ENCODE results near the gene EML6. TPM values are rescaled to one million over a fixed set of nuclear protein-coding genes. Genes with fewer than 3 reads are reported as not detected.

The EML6 gene
- polyA plus RNA-seq, 1 donor from 2014 or later: 3.8 TPM

- Mint-ChIP-seq H3K36me3 (no peaks in the 10 kb centered on the region), H3K4me1 (peaks cover 5 to 26% (median 8%) of the 10 kb centered on the region in 3 donors), H3K4me3 (peak overlapping the region; percentile 96 to 99 (median 96)), H3K27ac (peak overlapping the region in 1 of 3 donors; percentile 88), H3K9me3 (peaks cover 0 to 1% (median 0%) of the 10 kb centered on the region in 3 donors), H3K27me3 (peaks cover 3% of the 10 kb centered on the region)
Observed at GRCh38 chr2:54722641-54723040, 821 bp upstream of the EML6 start.

- peaks cover 1% of the 10 kb centered on the region for H3K36me3 Mint-ChIP-seq
- H3K4me1 Mint-ChIP-seq: peaks cover 5 to 26% (median 8%) of the 10 kb centered on the region in 3 donors
- H3K4me3 Mint-ChIP-seq: peak overlapping the region; percentile 96 to 99 (median 96)
- peaks cover under 1% of the 10 kb centered on the region for H3K27me3 Mint-ChIP-seq
- peaks cover 0 to 1% (median 0%) of the 10 kb centered on the region in 3 donors for H3K9me3 Mint-ChIP-seq
- H3K27ac Mint-ChIP-seq: peak overlapping the region; percentile 50 to 76 (median 72)
Observed at GRCh38 chr2:54723996-54724559, 616 bp downstream of the EML6 start.

GRCh38 chr2:54724560-54725342, 1.3 kb downstream of the EML6 start:
- Mint-ChIP-seq H3K27ac (peak overlapping the region in 2 of 3 donors; percentile 64 to 72), H3K27me3 (no peaks in the 10 kb centered on the region), H3K9me3 (peaks cover 0 to 1% (median 0%) of the 10 kb centered on the region in 3 donors), H3K4me3 (peak overlapping the region; percentile 96 to 99 (median 96)), H3K36me3 (peaks cover 4% of the 10 kb centered on the region), H3K4me1 (peaks cover 5 to 26% (median 8%) of the 10 kb centered on the region in 3 donors)

GRCh38 chr2:54725343-54726099, 2.1 kb downstream of the EML6 start:
- peaks cover 5 to 26% (median 8%) of the 10 kb centered on the region in 3 donors for H3K4me1 Mint-ChIP-seq
- H3K27ac Mint-ChIP-seq: peak overlapping the region in 1 of 3 donors; percentile 64
- peaks cover 0 to 1% (median 0%) of the 10 kb centered on the region in 3 donors for H3K9me3 Mint-ChIP-seq
- no peaks in the 10 kb centered on the region for H3K27me3 Mint-ChIP-seq
- peak overlapping the region; percentile 81 to 96 (median 94) for H3K4me3 Mint-ChIP-seq
- peaks cover 4% of the 10 kb centered on the region for H3K36me3 Mint-ChIP-seq

GRCh38 chr2:54726431-54726830, 3.0 kb downstream of the EML6 start:
- peaks cover 4% of the 10 kb centered on the region for H3K36me3 Mint-ChIP-seq
- H3K9me3 Mint-ChIP-seq: peaks cover 0 to 1% (median 0%) of the 10 kb centered on the region in 3 donors
- peak overlapping the region in 3 of 4 donors; percentile 53 to 96 (median 55) for H3K4me3 Mint-ChIP-seq
- H3K27me3 Mint-ChIP-seq: no peaks in the 10 kb centered on the region
- no peak overlapping the region for H3K27ac Mint-ChIP-seq
- H3K4me1 Mint-ChIP-seq: peaks cover 5 to 26% (median 8%) of the 10 kb centered on the region in 3 donors

GRCh38 chr2:54726940-54727339, 3.5 kb downstream of the EML6 start:
- Mint-ChIP-seq H3K4me1 (peaks cover 5 to 26% (median 8%) of the 10 kb centered on the region in 3 donors), H3K36me3 (peaks cover 4% of the 10 kb centered on the region), H3K9me3 (peaks cover 0 to 3% (median 1%) of the 10 kb centered on the region in 3 donors), H3K4me3 (peak overlapping the region in 1 of 4 donors; percentile 96), H3K27me3 (no peaks in the 10 kb centered on the region), H3K27ac (no peak overlapping the region)

GRCh38 chr2:54728669-54729120, 5.2 kb downstream of the EML6 start:
- H3K4me3 Mint-ChIP-seq: no peak overlapping the region
- peaks cover 4% of the 10 kb centered on the region for H3K36me3 Mint-ChIP-seq
- H3K27me3 Mint-ChIP-seq: no peaks in the 10 kb centered on the region
- peaks cover 0 to 3% (median 0%) of the 10 kb centered on the region in 3 donors for H3K9me3 Mint-ChIP-seq
- H3K4me1 Mint-ChIP-seq: peaks cover 5 to 23% (median 6%) of the 10 kb centered on the region in 3 donors
- no peak overlapping the region for H3K27ac Mint-ChIP-seq

- H3K9me3 Mint-ChIP-seq: peaks cover 0 to 3% (median 0%) of the 10 kb centered on the region in 3 donors
- H3K36me3 Mint-ChIP-seq: peaks cover 2% of the 10 kb centered on the region
- H3K4me1 Mint-ChIP-seq: peaks cover 0 to 14% (median 3%) of the 10 kb centered on the region in 3 donors
- H3K27ac Mint-ChIP-seq: no peak overlapping the region
- H3K27me3 Mint-ChIP-seq: no peaks in the 10 kb centered on the region
- no peak overlapping the region for H3K4me3 Mint-ChIP-seq
Observed at GRCh38 chr2:54735636-54736035, 12.2 kb downstream of the EML6 start.

- Mint-ChIP-seq H3K4me1 (peaks cover 0 to 14% (median 3%) of the 10 kb centered on the region in 3 donors), H3K36me3 (peaks cover 2% of the 10 kb centered on the region), H3K27me3 (peaks cover 5% of the 10 kb centered on the region), H3K27ac (no peak overlapping the region), H3K9me3 (no peaks in the 10 kb centered on the region), H3K4me3 (no peak overlapping the region)
Observed at GRCh38 chr2:54738281-54738680, 14.8 kb downstream of the EML6 start.

GRCh38 chr2:54740333-54740732, 16.9 kb downstream of the EML6 start:
- no peaks in the 10 kb centered on the region for H3K36me3 Mint-ChIP-seq
- H3K4me1 Mint-ChIP-seq: peaks cover 0 to 19% (median 3%) of the 10 kb centered on the region in 3 donors
- no peak overlapping the region for H3K4me3 Mint-ChIP-seq
- H3K27me3 Mint-ChIP-seq: peaks cover 5% of the 10 kb centered on the region
- H3K27ac Mint-ChIP-seq: no peak overlapping the region
- H3K9me3 Mint-ChIP-seq: no peaks in the 10 kb centered on the region

GRCh38 chr2:54741250-54741649, 17.8 kb downstream of the EML6 start:
- Mint-ChIP-seq H3K4me1 (peaks cover 0 to 19% (median 3%) of the 10 kb centered on the region in 3 donors), H3K27me3 (peaks cover 5% of the 10 kb centered on the region), H3K4me3 (no peak overlapping the region), H3K9me3 (no peaks in the 10 kb centered on the region), H3K27ac (no peak overlapping the region), H3K36me3 (no peaks in the 10 kb centered on the region)

- Mint-ChIP-seq H3K9me3 (no peaks in the 10 kb centered on the region), H3K27ac (no peak overlapping the region), H3K4me3 (no peak overlapping the region), H3K4me1 (peaks cover 2 to 5% (median 5%) of the 10 kb centered on the region in 3 donors), H3K27me3 (no peaks in the 10 kb centered on the region), H3K36me3 (no peaks in the 10 kb centered on the region)
Observed at GRCh38 chr2:54750040-54750439, 26.6 kb downstream of the EML6 start.

GRCh38 chr2:54752439-54752838, 29.0 kb downstream of the EML6 start:
- Mint-ChIP-seq H3K36me3 (peaks cover 2% of the 10 kb centered on the region), H3K4me1 (peaks cover 21 to 28% (median 22%) of the 10 kb centered on the region in 3 donors), H3K4me3 (no peak overlapping the region), H3K27ac (no peak overlapping the region), H3K9me3 (no peaks in the 10 kb centered on the region), H3K27me3 (no peaks in the 10 kb centered on the region)

GRCh38 chr2:54755641-54756326, 32.3 kb downstream of the EML6 start:
- peak overlapping the region; percentile 22 to 83 (median 76) for H3K4me3 Mint-ChIP-seq
- peaks cover 41 to 56% (median 45%) of the 10 kb centered on the region in 3 donors for H3K4me1 Mint-ChIP-seq
- H3K9me3 Mint-ChIP-seq: no peaks in the 10 kb centered on the region
- no peaks in the 10 kb centered on the region for H3K27me3 Mint-ChIP-seq
- peak overlapping the region; percentile 69 to 86 (median 78) for H3K27ac Mint-ChIP-seq
- H3K36me3 Mint-ChIP-seq: peaks cover 2% of the 10 kb centered on the region

Measured in IgD-negative memory B cell (primary cell).